ENCODE data around the gene IRF4.

GRCh38 chr6:362924-363249 is 28.7 kb upstream of the IRF4 start:
- TF ChIP-seq, protein P1, sequence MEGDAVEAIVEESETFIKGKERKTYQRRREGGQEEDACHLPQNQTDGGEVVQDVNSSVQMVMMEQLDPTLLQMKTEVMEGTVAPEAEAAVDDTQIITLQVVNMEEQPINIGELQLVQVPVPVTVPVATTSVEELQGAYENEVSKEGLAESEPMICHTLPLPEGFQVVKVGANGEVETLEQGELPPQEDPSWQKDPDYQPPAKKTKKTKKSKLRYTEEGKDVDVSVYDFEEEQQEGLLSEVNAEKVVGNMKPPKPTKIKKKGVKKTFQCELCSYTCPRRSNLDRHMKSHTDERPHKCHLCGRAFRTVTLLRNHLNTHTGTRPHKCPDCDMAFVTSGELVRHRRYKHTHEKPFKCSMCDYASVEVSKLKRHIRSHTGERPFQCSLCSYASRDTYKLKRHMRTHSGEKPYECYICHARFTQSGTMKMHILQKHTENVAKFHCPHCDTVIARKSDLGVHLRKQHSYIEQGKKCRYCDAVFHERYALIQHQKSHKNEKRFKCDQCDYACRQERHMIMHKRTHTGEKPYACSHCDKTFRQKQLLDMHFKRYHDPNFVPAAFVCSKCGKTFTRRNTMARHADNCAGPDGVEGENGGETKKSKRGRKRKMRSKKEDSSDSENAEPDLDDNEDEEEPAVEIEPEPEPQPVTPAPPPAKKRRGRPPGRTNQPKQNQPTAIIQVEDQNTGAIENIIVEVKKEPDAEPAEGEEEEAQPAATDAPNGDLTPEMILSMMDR (IDR thresholded peaks at IDR 0.05): no peak
- TF ChIP-seq POLR2AphosphoS5 (IDR thresholded peaks at IDR 0.05; ENCODE audit: low read depth, low read length): no peak
- no peak for TF ChIP-seq REST (IDR thresholded peaks at IDR 0.05; ENCODE audit: insufficient read depth in 1 of 2, low read depth in 2 of 2, low read length in 1 of 2)
- TF ChIP-seq TCF7L2 (IDR thresholded peaks at IDR 0.05; ENCODE audit: low read depth, low read length): no peak

All from Panc1 (cell line).